GM04504 (cell line): Measurements from ENCODE around the gene ATG7.

Source experiments
- DNase-seq: peaks from one replicate; pipeline ENCODE4 v3.0.0-alpha.2; 2012; ENCODE audit warnings: low read depth

Gene ATG7

DNA sequence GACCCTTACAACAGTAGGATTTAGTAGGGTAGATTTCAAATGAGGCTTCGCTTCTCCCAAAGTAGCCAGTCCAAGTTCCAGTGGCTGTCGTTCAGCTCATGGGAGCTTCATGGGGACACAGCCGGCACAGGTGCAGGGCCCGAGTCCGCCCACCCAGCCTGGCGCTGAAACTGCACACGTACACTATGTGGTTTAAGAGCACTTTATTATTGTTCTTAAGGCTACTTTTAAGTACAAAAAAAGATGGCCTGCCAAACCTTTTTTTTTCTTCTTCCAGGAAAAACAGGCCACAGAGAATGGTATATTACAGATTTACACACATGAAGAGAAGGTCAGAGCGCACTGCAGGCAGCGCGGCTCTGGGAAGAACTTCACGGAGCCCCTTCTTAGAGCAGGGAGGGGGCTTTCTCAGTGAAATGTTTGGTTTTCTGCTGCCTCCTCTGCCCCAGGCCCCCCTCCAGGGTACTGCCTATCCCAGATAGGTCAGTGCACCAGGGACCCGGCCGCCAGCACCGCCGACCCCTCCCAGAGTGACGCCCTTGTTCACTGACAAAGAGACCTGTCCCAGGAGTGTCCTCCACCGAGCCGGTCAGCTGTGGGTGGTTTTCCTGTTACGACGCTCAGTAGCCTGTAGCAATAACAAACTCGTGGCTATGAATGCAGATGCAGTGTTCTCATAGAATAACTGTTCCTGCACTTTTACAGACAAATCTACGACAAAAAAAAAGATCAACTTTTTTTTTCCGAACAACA, 283.9 kb downstream of the ATG7 start:
- DNase-seq, result no peak

DNA sequence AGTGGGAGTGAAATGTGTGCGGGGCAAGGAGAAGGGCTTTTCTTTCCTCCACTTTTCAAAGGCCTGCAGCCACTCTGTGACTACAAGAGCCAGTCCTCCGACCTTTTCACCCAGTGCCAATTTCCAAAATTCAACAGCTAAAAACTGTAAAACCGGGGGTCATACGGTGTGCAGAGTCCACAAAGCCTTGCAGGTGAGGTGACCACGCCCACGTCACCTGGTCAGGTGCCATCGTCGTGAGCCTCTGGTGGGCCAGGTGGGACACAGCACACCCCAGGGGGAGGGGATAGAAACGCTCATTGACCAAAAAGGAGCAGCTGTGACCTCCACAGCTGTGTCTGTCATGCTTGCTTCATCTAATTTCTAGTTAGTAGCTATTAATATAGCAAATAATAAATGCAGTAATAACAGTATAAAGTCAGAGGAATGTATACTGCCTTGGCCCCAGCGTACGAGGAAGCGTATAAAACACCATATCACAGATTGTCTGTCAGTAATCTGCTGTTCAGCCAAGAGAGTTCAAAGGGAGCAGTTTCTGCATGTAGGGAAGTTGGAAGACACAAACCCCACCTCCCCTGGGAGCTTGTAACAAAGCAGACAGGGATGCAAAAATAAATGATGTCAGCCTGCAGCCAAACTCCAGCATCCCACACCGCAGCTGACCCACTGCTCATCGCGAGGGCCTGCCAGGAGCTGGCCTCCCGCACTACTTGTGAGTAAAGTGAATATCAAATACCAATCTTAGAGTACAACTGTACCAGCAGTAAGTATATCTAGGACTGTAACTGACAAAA, 284.9 kb downstream of the ATG7 start:
- peak; percentile 32 for DNase-seq

DNA sequence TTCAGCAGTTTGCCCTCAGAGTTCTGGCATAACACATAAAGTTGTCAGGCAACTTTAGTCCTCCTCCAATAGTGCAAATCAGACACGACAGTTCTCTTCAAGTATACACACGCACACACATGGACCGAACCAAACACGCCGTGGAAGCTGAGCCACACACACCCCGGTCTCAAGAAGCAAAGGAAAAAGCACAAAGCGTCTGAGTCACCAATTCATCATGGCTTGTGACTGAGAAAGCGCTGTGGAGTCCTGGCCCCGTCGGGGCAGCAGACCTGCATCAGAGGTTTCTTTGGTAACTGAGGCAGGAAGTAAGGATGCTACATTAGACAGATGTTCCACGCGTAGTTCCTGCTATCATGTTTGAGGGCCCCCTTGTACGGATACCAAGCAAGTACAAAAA, 285.8 kb downstream of the ATG7 start:
- DNase-seq, result peak; percentile 55

DNA sequence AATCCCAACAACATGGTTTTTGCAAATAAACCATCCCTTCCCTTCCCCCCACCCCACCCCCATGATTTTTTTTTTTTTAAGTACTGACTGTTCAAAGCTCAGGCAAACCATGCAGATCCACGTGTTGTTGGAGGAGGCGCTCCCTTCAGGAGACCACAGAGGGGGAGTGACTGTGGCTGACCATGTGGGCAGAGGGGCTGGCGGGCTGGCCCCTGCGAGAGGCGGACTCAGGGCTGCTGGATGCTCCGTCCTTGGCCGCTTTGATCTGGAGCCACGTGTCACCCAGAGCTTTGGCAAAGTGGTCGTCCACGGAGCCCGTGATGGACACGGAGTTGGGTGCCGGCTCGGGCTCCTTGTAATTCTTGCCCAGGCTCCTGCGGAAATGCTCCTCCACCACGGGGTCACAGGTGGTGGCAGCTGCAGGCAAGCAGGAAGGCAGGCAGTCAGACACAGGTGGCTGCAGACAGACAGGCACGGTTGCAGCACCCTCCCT, 286.3 kb downstream of the ATG7 start:
- no peak for DNase-seq

DNA sequence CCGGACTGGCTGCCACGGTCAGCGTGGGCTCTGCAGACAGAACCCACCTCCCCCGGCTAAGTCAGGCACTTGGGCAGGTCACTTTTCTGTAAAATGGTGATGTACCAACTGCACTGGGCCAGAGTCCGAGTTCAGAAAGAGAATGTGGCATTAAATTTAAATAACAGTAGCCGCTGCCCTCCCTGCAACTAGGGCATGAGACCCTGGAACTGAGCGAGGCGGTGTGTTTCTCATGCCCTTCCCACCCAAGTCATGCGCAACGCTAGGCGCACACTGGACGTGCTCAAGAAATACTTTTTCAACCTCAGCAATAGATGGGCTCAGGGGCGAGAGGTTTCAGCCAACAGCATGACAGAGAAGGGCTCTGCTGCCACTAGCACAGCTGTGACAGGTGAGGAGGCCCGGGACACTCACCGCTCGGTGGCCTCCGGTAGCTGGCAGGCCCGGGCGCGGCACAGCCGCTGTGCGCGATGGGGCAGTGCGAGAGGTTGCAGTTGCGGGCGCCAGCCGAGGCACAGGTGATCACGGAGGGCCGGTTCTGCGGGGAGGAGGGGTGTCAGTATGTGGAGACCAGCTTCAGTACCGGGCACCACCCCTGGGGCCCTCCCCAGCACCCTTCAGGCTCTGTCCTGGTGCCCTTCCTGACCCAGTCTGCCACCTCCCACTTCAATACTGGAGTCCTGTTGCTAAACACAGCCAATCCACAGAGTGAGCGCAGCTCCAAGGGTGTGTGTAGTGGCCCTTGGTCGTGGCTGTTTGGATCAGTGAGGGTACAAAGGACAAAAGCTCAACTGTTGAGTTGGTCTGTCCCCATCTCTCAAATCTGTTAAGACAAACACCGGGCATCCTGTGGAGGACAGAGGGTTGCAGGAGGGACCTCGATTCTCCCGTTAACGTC, 287.0 kb downstream of the ATG7 start:
- no peak for DNase-seq

DNA sequence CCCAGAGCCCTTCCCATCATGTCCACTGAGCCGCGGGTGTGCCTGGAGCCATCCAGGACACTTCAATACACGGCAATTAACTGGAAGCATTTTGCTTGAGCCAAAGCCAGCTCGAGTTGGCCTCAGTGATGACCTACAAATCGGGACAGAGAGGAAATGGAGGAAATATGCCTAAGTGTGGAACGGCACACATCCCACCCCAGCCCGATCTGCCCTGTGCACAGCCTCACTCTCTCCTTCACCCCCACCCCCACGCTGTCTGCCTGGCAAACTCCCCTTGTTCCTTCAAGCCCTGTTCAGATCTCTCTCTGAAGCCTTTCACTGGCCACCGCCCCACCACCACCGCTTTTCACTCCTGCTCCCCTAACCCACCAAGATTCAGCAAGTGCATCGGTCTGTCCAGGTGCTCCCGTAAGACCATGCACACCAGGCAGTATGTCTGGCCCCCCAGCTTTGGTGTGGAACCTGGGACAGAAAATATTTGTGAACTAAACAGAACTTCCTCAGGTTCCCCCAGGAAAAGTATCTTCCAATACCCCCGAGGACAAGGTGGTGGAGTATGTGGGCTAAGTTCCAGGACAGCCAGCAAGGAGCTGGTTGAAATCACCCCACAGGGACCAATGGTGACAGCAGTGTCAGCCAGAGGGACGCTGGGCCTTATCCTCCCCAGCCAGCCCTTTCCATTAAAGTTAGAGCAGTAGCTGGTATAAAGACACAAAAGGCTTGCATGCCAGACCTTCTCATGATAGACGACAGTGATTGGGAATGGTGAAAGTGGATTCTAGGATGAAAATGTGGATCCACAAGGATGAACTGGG, 287.8 kb downstream of the ATG7 start:
- no peak for DNase-seq

DNA sequence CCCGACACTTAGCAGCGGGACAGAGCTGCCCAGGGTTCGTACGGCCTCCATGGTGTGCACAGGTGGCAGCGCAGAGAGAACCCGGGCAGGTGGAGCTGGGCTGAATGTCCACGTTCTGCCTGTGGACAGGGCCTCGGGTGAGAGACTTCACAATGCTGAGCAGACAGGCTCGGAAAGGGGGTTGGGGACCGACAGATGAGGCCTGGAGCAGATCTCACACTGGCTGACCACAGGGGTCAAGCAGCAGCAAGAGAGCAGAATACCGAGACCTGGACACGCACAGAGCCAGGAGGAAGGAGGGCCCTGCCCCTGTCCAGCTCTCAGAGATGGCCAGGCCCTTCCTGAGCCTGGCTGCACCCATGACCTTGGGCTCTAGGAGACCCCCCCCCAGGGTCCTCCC, 288.5 kb downstream of the ATG7 start:
- DNase-seq, result no peak

DNA sequence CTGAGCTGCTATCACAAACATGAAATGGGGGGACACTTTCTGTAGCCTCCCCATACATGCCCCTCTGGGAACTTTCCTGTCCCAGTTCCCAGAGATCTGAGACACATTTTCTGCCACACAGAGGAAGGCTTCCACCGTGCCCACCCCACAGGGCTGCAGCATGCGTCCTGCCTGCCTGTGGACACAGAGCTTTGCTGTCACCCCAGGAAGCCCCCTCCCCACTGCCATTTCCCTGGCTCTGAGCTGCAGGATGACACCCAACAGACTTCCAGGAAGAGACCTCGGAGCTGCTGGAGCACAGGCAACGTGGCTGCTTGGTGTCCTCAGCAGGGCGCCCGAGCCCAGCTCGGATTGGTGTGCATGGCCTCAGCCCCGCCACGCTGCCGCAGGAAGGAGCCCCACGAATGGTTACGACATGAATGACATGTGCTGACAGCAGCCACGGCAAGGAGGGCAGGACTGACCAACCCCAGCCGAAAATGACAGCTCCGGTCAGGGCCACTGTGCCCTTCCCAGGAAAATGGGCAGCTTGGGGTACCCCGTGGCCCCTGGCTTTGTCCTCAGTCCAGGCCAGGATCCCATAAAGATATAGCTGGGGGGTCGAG, 290.2 kb downstream of the ATG7 start:
- no peak for DNase-seq

DNA sequence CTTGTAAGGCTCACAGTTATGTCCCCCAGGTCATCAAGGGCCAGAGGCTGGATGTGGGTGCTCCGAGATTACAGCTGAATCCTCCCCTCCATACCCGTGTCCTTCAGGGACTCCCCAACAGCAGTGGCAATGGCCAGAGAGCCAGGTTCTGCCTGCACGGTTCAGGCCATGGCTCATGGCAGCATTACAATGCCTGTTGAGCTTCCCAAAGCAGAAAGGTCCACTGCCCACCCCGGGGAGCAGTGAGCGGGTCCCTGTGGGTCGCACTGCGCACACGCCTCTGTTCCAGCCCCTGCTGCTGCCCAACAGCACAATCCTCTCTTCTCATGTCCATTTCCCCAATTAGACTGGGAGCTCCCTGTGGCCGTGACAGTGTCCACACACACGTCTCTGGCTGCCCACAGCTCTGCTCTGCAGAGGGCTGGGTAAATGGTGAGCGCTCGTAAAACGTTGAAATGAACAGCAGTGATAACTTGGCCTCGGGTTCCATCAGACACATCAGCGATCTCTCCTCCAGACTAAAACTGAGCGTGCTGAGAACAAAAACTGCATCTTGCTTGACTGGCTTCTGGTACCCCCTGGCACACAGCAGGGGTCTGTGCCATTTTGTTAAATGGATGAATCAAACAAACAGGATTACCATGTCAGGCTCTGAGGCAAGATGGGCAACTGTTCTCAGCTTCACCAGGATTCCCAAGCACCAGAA, 291.1 kb downstream of the ATG7 start:
- DNase-seq, result no peak

DNA sequence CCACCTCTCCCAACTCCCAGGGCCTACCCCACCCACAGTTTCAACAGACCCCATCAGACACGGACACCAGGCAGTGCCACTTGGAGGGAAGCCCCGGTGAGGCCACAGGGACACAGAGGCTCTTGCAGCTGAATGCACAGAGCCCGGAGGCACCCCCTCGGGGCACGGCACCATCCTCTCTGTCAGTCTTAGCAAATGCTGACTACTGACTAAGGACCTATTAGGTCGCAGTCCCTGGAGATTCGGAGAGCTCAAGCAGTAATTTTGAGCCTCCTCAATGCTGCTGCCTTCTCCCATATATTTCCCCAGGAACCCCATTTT, 291.6 kb downstream of the ATG7 start:
- no peak for DNase-seq

DNA sequence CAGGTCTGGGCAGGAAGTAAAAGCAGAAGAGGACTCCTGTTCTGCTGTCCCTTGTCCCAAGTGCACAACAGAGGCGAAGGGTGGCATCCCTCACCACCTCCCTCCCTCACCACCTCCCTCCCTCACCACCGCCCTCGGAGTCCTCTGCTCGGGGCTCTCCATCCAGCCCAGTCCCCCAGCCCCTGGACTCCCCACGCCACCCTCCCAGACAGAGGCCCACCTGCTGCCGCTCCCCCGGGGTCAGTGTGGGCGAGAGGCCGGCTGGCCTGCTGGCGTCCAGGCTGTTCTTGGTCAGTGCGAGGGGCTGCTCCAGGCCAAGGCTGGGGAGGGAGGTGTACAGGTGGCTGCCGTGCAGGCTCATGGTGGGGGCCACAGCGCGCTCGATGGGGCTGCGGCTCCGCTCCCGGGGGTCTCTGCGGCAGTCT, 292.4 kb downstream of the ATG7 start:
- DNase-seq, result no peak

DNA sequence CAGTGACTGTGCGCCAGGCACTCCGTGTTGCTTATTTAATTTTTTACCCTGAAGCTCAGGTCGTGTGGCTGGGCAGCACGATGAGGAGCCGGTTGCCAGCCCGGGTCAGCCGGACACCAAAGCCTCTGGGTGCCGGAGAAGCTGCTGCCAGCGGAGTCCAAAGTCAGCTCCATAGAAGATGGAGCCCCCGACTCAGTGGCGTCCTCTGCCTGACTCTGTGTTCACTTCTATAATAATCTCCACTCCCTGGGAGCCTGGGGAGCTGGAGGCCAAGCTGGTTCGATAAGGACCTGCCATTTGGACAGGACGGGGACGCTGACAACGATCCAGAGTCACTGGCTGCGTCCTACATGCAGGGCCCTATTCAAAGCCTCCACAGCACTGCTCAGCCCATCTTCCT, 292.9 kb downstream of the ATG7 start:
- no peak for DNase-seq

DNA sequence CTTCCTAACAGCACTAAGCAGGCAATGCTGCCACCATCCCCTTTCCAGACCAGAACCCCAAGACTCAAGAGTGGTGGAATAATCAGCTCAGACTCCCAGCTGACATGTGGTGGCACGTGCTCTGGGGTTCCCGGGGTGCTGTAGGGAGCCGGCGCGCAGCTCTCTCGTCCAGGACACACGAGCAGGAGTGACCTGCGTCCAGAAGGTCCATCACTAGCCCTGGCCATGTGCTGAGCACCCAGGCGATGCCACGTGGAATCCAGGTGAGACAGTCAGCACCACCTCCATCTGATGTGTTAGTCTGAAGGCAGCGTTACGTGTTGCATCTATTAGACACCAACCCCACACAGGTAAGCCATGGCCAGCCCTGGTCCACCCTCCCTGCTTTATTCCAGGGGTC, 293.3 kb downstream of the ATG7 start:
- DNase-seq, result no peak

DNA sequence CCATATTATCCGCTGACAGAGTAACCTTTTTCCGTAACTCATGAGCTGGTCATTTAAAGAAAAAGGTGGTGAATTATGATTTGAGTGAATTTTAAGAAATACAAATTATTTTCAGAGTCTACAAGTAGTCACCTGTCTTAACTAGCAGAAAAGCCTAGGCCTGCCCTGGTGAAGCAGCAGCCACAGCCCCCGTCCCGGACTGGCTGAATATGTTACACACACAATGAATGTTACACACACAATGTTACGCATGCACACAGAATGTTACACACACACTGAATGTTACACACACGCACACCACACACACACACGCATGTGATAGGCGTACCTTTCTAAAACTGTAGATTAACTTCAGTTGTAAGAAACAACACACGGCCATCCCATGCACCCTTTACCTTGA, 293.7 kb downstream of the ATG7 start:
- DNase-seq, result no peak

DNA sequence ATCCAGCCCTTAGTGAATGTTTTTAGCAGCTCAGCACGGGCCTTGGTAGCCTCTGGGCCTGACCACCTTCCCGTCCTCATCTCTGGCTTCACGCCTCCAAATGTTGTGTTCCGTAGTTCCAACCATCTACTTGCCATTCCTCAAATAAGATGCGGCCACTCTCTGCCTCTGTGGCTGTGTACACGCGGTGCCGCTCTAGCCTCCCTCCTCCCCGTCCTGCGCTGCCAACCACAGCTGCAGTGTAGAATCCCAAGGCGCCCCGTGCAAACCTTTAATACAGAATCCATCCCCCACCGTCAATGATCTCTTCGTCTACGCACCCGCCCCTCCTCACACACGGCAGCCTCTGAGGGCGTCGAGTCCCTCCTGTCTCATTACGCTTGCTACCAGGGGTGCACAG, 294.3 kb downstream of the ATG7 start:
- no peak for DNase-seq

DNA sequence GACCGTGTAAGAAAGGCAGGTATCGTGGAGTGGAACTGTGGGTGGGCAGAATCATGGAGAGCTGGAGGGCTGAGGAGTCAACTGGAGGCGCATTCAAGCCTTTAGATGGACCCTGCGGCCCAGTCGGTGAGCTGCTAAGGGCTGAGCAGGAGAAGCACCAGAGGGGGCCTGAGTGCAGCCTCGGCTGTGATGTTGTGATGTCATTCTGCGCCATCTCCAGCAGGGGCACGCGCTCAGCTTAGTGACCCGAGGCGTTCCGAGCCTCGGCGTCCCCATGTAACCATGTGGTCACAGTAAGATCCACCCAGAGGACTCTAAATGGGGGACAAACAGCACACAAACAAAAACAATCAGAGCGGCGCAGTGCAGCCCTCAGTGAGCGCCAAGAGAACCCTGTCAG, 294.7 kb downstream of the ATG7 start:
- DNase-seq, result no peak

DNA sequence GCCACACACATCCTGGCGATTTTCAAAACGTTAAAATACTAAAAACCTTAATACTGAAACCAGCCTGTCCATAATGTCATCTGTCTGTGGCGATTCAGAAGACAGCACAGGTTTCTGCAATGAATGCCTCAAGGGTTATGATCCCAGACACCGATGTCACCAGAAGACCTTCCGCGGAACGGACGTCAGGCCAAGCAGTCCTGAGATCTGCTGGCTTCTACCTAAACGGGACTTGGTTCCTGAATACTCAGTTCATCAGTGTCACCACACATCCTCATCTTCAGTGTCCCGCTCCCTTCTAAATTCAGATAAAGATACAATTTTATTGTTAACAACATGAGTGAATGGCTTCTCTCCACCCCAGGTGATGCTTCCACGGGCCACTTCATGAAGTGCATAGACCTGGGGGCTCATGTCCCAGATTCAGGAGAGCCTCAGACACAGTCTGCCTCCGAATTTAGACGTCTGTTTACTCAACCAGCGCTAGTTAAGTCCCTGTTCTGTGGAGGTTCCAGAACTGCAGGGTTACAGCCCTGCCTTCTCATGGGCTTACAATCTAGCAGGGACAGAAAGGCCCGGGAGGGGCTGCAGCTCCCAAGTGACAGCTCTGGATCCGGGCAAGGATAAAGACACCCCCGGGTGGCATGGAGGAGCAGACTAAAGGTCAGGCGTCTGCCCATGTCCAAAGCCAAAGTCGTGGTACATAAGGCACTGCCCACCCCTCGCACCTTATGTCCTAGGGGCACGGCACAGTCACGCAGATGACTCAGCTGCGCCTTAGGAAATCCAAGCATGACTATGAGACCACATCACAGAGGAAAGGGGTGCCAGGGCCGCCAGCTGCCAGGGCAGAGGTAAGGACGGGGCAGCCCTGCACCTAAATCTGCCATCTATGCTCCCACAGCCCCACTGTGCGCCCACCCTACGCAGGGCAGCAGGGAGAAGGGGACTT, 295.6 kb downstream of the ATG7 start:
- DNase-seq, result peak; percentile 64

DNA sequence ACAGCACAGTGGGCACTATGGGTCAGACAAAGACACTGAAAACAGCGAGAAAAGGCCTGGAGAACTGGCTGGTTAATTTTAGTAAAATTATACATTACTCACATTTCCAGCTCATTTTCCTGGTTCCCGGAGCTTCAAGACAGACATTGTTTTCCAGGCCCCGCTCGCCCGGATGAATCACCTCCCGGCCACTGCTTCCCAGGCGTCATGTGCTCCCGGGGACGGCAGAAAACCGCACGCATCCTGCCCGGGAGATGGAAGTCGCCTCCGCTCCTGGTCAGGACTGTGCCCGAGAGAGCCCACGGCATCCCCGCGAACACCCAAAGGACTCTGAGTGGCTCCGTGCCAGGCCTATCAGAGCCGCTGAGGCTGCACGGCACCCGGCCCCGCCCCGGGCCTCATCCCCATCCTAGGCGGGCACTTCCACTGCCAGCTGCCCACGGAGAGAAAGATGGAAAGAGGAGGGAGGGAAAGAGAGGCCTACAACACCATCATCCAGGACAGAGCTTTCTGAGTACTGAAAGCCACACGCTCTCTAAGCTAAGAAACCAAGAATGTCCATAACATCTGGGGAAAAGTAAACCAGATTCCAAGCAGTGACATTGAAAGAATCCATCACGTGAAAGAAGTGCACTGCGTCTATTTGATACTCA, 296.4 kb downstream of the ATG7 start:
- DNase-seq, result peak; percentile 89

DNA sequence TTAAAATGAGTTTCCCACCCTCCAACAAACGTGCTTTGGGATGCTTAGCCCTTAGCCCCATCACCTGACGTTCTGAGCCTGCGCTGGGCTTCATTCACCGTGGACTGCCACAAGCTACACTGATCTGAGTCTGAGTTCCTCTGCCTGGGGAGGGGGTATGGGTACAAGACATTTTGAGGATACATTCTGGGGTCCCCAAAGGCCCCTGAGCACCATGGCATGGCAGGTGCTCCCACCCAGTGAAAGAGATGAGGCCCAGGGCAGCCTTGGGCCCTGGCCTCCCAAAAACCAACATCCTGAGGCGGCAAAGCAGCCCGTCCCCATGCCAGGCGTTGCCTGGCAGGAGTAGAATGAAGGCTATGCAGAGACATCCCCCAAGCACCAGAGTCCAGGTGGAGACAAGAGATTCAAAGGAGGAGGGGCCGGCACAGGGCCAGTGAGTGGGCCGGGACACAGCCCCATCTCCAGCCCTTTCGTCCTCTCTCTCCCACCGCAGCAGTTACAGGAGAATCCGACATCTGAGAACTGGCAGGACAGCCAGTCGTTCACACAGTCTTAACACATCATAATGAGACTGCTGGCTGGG, 297.1 kb downstream of the ATG7 start:
- DNase-seq, result no peak
